ENCODE measurements around the gene BDKRB1.

Gene BDKRB1

GRCh38 chr14:96255501-96256366 is at the start of gene BDKRB1:
Gene BDKRB1 (plus strand): TSS chr14:96256210. CDS start chr14:96263683, 7,473 bp downstream.
- H3K4me3 ChIP-seq (ENCODE audit: low read depth, low read length) = peak within 1 kb of the TSS; percentile 11
- no peak for DNase-seq (ENCODE audit: low read depth)

GRCh38 chr14:96206461-96206860 is 49.5 kb upstream of the BDKRB1 start:
- H3K4me3 ChIP-seq (ENCODE audit: low read depth, low read length) = peak overlapping the region; percentile 57

GRCh38 chr14:96207686-96208085 is 48.3 kb upstream of the BDKRB1 start:
- H3K4me3 ChIP-seq (ENCODE audit: low read depth, low read length) = no peak overlapping the region
- no peak for DNase-seq (ENCODE audit: low read depth)

More at GRCh38 chr14:96206461-96206860, 49.5 kb upstream of the BDKRB1 start:
- DNase-seq (ENCODE audit: low read depth) = no peak

GRCh38 chr14:96208739-96209138 is 47.3 kb upstream of the BDKRB1 start:
- no peak for DNase-seq (ENCODE audit: low read depth)
- H3K4me3 ChIP-seq (ENCODE audit: low read depth, low read length) = no peak overlapping the region

GRCh38 chr14:96212140-96212539 is 43.9 kb upstream of the BDKRB1 start:
- no peak overlapping the region for H3K4me3 ChIP-seq (ENCODE audit: low read depth, low read length)
- DNase-seq (ENCODE audit: low read depth) = no peak

- no peak for DNase-seq (ENCODE audit: low read depth)
- no peak overlapping the region for H3K4me3 ChIP-seq (ENCODE audit: low read depth, low read length)
Observed at GRCh38 chr14:96212896-96213295, 43.1 kb upstream of the BDKRB1 start.

- no peak for DNase-seq (ENCODE audit: low read depth)
- H3K4me3 ChIP-seq (ENCODE audit: low read depth, low read length) = no peak overlapping the region
Observed at GRCh38 chr14:96213871-96214465, 42.0 kb upstream of the BDKRB1 start.

- H3K4me3 ChIP-seq (ENCODE audit: low read depth, low read length) = no peak overlapping the region
- DNase-seq (ENCODE audit: low read depth) = no peak
Observed at GRCh38 chr14:96214793-96215192, 41.2 kb upstream of the BDKRB1 start.

GRCh38 chr14:96215452-96216244 is 40.4 kb upstream of the BDKRB1 start:
- no peak overlapping the region for H3K4me3 ChIP-seq (ENCODE audit: low read depth, low read length)
- no peak for DNase-seq (ENCODE audit: low read depth)

- H3K4me3 ChIP-seq (ENCODE audit: low read depth, low read length) = no peak overlapping the region
- no peak for DNase-seq (ENCODE audit: low read depth)
Observed at GRCh38 chr14:96216627-96217026, 39.4 kb upstream of the BDKRB1 start.

- DNase-seq (ENCODE audit: low read depth) = no peak
- H3K4me3 ChIP-seq (ENCODE audit: low read depth, low read length) = no peak overlapping the region
Observed at GRCh38 chr14:96217376-96217913, 38.6 kb upstream of the BDKRB1 start.

GRCh38 chr14:96221109-96221650 is 34.8 kb upstream of the BDKRB1 start:
- no peak overlapping the region for H3K4me3 ChIP-seq (ENCODE audit: low read depth, low read length)
- DNase-seq (ENCODE audit: low read depth) = no peak

GRCh38 chr14:96221841-96222240 is 34.2 kb upstream of the BDKRB1 start:
- H3K4me3 ChIP-seq (ENCODE audit: low read depth, low read length) = no peak overlapping the region
- DNase-seq (ENCODE audit: low read depth) = no peak

- DNase-seq (ENCODE audit: low read depth) = no peak
- H3K4me3 ChIP-seq (ENCODE audit: low read depth, low read length) = no peak overlapping the region
Observed at GRCh38 chr14:96224480-96225096, 31.4 kb upstream of the BDKRB1 start.

GRCh38 chr14:96225213-96225612 is 30.8 kb upstream of the BDKRB1 start:
- no peak overlapping the region for H3K4me3 ChIP-seq (ENCODE audit: low read depth, low read length)
- DNase-seq (ENCODE audit: low read depth) = no peak

- no peak for DNase-seq (ENCODE audit: low read depth)
- H3K4me3 ChIP-seq (ENCODE audit: low read depth, low read length) = no peak overlapping the region
Observed at GRCh38 chr14:96225745-96226151, 30.3 kb upstream of the BDKRB1 start.

- no peak overlapping the region for H3K4me3 ChIP-seq (ENCODE audit: low read depth, low read length)
- no peak for DNase-seq (ENCODE audit: low read depth)
Observed at GRCh38 chr14:96227428-96227827, 28.6 kb upstream of the BDKRB1 start.

- DNase-seq (ENCODE audit: low read depth) = no peak
- H3K4me3 ChIP-seq (ENCODE audit: low read depth, low read length) = no peak overlapping the region
Observed at GRCh38 chr14:96229315-96229714, 26.7 kb upstream of the BDKRB1 start.

GRCh38 chr14:96231056-96231455 is 25.0 kb upstream of the BDKRB1 start:
- no peak overlapping the region for H3K4me3 ChIP-seq (ENCODE audit: low read depth, low read length)
- DNase-seq (ENCODE audit: low read depth) = no peak
